Activated effector memory CD4-positive, alpha-beta T cell treated with anti-CD3 and anti-CD28 coated beads, Interleukin-2, amount 50 U/mL, for 16 hours (primary cell): ENCODE data around the gene ITGAX.
A peak's percentile ranks its signal among the peaks of the same experiment; 100 is the strongest.

Experiments
- DNase-seq: peaks from one replicate; pipeline ENCODE4 v3.0.0-alpha.2; 2020

Gene ITGAX

GRCh38 chr16:31350275-31351005, 4.5 kb upstream of the ITGAX start:
- DNase-seq, result no peak

GRCh38 chr16:31351246-31351941, 3.6 kb upstream of the ITGAX start:
- peak; percentile 21 for DNase-seq

GRCh38 chr16:31351942-31352325, 3.0 kb upstream of the ITGAX start:
- DNase-seq, result peak; percentile 56

- DNase-seq, result peak; percentile 57
Observed at GRCh38 chr16:31352376-31353115, 2.4 kb upstream of the ITGAX start.

GRCh38 chr16:31355431-31356100, 590 bp downstream of the ITGAX start:
- peak; percentile 33 for DNase-seq

- peak; percentile 58 for DNase-seq
Observed at GRCh38 chr16:31356566-31357323, 1.8 kb downstream of the ITGAX start.

- peak; percentile 42 for DNase-seq
Observed at GRCh38 chr16:31357324-31358109, 2.5 kb downstream of the ITGAX start.

- DNase-seq, result no peak
Observed at GRCh38 chr16:31360251-31360650, 5.3 kb downstream of the ITGAX start.

GRCh38 chr16:31361201-31362110, 6.5 kb downstream of the ITGAX start:
- no peak for DNase-seq

- DNase-seq, result peak; percentile 53
Observed at GRCh38 chr16:31362476-31363405, 7.8 kb downstream of the ITGAX start.

- DNase-seq, result no peak
Observed at GRCh38 chr16:31363721-31364120, 8.7 kb downstream of the ITGAX start.

GRCh38 chr16:31364421-31364820, 9.4 kb downstream of the ITGAX start:
- DNase-seq, result no peak

- no peak for DNase-seq
Observed at GRCh38 chr16:31365131-31365865, 10.3 kb downstream of the ITGAX start.

GRCh38 chr16:31367853-31368252, 12.9 kb downstream of the ITGAX start:
- DNase-seq, result no peak

- no peak for DNase-seq
Observed at GRCh38 chr16:31371008-31371407, 16.0 kb downstream of the ITGAX start.

- DNase-seq, result no peak
Observed at GRCh38 chr16:31371619-31372484, 16.9 kb downstream of the ITGAX start.

- no peak for DNase-seq
Observed at GRCh38 chr16:31373235-31373634, 18.3 kb downstream of the ITGAX start.

- DNase-seq, result no peak
Observed at GRCh38 chr16:31375231-31375630, 20.3 kb downstream of the ITGAX start.
